Fibroblast of skin of right quadriceps (primary cell): ENCODE results near the gene ZNF768.
"Not testable (repeated sequence)": the region's sequence is repeated elsewhere in the genome, so short reads cannot be mapped to it uniquely, and the experiment has no call there.

Experiments used
- DNase-seq: peaks from one replicate; pipeline ENCODE4 v3.0.0-alpha.2; 2013

ZNF768 gene

GRCh38 chr16:30555315-30556124 is 29.2 kb upstream of the ZNF768 start:
- no peak for DNase-seq

- DNase-seq: no peak
These were observed 28.4 kb upstream of the ZNF768 start for GRCh38 chr16:30554557-30555314.

GRCh38 chr16:30553393-30553899 is 27.1 kb upstream of the ZNF768 start:
- DNase-seq: no peak

- no peak for DNase-seq
These were observed 26.6 kb upstream of the ZNF768 start for GRCh38 chr16:30552956-30553355.

GRCh38 chr16:30551781-30552180 is 25.4 kb upstream of the ZNF768 start:
- no peak for DNase-seq

GRCh38 chr16:30548416-30549253 is 22.3 kb upstream of the ZNF768 start:
- DNase-seq: no peak

GRCh38 chr16:30546115-30546514 is 19.7 kb upstream of the ZNF768 start:
- DNase-seq: no peak

- no peak for DNase-seq
These were observed 16.7 kb upstream of the ZNF768 start for GRCh38 chr16:30543067-30543466.

GRCh38 chr16:30541502-30542329 is 15.3 kb upstream of the ZNF768 start:
- DNase-seq: peak; percentile 65

- DNase-seq: not testable (repeated sequence)
These were observed 14.6 kb upstream of the ZNF768 start for GRCh38 chr16:30540916-30541464.

GRCh38 chr16:30539986-30540526 is 13.7 kb upstream of the ZNF768 start:
- not testable (repeated sequence) for DNase-seq

GRCh38 chr16:30539000-30539964 is 12.9 kb upstream of the ZNF768 start:
- no peak for DNase-seq

GRCh38 chr16:30536391-30537024 is 10.1 kb upstream of the ZNF768 start:
- not testable (repeated sequence) for DNase-seq

- peak; percentile 68 for DNase-seq
These were observed 9.4 kb upstream of the ZNF768 start for GRCh38 chr16:30535777-30536190.

GRCh38 chr16:30535106-30535776 is 8.9 kb upstream of the ZNF768 start:
- no peak for DNase-seq

GRCh38 chr16:30534368-30535105 is 8.2 kb upstream of the ZNF768 start, which contains the start of gene ZNF747:
Gene ZNF747, minus strand, starts transcription at chr16:30534858. Its CDS starts 179 bp downstream, at chr16:30534679.
- DNase-seq: peak; percentile 84

- no peak for DNase-seq
These were observed 7.5 kb upstream of the ZNF768 start for GRCh38 chr16:30533748-30534367.

GRCh38 chr16:30533146-30533522 is 6.8 kb upstream of the ZNF768 start:
- DNase-seq: no peak
